Measurements from ENCODE around the gene S1PR3.

Gene S1PR3

GRCh38 chr9:89039664-89040063, 48.4 kb downstream of the S1PR3 start:
- DNase-seq: no peak

GRCh38 chr9:89042984-89043383, 51.7 kb downstream of the S1PR3 start:
- DNase-seq: no peak

GRCh38 chr9:89044104-89044503, 52.8 kb downstream of the S1PR3 start:
- DNase-seq: no peak

GRCh38 chr9:89044881-89045280, 53.6 kb downstream of the S1PR3 start:
- DNase-seq: no peak

- no peak for DNase-seq
These were observed 55.6 kb downstream of the S1PR3 start for GRCh38 chr9:89046832-89047231.

GRCh38 chr9:89047667-89048066, 56.4 kb downstream of the S1PR3 start:
- DNase-seq: no peak

- DNase-seq: no peak
These were observed 57.3 kb downstream of the S1PR3 start for GRCh38 chr9:89048616-89049015.

- no peak for DNase-seq
These were observed 58.4 kb downstream of the S1PR3 start for GRCh38 chr9:89049646-89050045.

- DNase-seq: no peak
These were observed 60.3 kb downstream of the S1PR3 start for GRCh38 chr9:89051421-89052025.

- DNase-seq: no peak
These were observed 61.3 kb downstream of the S1PR3 start for GRCh38 chr9:89052470-89053097.

- DNase-seq: no peak
These were observed 62.0 kb downstream of the S1PR3 start for GRCh38 chr9:89053301-89053700.
